ENCODE data around the gene GAREM1.
"Not testable (repeated sequence)": the region's sequence is repeated elsewhere in the genome, so short reads cannot be mapped to it uniquely, and the experiment has no call there.

The GAREM1 gene

DNA sequence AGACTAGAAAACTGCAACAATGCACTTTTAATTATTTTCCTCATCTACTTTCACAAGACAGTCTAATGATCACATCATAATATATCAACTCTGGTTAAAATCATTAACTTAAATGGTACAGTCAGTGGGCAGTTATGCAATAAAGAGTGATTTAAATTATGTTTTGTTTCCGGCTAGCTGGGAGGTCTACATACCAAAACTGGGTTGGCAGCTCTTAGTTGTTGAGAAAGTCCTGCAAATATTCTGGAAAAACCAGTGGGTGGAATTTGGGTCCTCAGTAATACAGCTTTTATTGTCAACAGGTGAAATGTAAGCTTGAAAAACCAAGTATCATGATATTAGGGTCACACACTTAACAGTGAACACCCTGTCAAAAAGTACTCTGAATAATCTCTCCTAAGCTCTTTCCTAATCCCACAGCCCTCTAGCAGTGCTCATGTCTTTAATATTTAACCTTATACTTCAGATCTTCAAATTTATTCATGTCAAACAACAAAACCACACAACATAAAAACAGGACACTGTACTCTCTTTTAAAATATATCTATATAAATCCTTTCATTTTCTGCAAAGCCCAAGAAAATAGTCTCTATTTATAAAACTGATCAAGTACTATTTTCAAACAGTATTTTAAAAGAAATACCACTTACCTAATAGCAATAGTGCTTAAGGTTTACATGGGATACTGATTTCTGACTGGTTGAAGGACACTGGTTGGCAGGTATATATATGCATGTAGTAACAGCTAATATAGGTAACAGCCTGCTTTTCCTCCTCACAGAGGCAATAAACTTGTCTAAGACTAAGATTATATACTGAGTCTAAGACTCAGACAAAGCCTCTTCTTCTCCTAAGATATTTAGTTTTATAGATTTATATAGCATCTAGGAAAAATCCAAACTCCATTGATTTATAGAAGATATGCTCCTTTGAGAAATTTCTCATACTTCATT is 103.8 kb downstream of the GAREM1 start:
- DNase-seq = no peak

DNA sequence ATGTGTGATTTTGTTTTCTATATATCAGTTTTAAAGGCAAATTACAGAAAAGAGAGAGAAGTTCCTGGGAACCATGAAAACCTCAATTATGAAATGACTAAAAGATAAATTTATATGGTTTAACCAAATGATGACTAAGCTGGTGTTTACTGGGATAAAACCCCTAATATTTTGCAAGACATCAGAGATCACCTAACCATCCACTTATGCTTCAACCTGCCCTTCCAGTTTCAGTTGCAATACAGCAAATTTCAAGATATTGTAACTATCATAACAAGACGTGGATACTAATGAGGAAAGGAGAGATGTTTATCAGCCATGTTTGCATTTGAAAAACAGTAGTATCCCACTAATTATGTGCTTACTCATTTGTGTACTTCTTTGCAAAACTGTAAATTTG is 108.2 kb downstream of the GAREM1 start:
- no peak for DNase-seq

DNA sequence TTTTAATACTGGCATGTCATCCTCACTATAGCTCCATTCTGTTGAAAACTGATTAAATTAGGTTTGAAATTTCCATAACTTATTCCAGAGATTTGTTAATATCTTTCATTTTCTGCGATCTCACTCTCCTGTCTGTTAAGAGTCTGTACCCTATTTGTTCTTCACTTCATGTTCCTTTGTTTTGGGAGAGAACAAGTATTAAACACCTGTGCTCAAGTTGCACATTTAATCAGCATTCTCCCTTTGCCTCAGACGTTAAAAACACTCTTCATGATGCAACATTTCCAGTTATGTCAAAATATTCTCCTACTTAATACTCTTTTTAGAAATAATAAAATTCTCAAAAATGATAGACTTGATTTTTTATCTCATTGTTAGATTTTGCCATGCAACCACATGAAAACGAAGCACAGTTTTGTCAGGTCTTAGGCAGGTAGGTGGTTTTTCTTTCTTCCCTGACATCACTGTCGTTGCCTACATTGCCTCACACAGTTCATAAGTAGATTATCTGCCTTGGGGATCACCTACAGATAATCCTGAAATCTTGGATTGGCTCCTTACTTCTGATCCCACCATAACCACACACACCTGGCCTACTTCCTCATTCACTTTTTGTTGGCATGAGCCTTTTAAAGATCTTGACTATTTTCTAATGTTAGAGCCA is 109.9 kb downstream of the GAREM1 start:
- no peak for DNase-seq

DNA sequence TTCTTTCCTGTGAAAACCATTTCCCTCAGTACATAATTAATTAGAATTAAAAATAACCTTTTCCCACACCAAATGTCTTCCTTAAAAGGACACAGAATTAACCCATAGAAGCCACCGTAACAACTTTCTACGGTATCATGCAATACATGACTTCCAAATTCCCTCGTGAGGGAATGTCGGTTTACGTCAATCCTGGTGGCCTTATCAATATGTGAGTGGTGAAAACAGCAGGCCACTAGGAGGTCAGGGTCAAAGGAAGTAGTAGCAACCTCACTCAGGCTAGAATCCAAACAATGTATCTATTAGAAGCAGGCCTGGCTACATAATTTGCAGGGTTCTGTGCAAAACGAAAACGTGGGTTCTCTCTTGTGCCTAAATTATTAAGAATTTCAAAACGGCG is 112.2 kb downstream of the GAREM1 start:
- no peak for DNase-seq

DNA sequence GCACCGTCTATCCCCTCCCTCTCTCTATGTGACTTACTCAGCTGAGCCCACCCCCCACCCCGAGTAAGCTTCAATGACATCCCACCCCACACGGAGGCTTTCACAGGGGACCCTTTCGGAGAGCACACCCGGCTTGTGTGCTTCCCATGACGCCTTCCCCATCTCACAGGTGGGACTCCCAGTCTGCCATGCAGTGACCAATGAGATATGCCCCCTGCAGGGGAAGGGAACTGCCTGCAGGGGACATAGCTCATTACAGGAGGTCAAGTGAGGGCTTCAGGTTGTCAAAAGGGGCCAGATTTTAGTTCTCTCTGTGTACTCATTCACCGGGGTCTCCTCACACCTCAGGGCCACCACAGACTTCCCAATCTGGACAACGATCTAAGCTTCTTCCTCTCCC is 112.6 kb downstream of the GAREM1 start:
- DNase-seq = no peak

DNA sequence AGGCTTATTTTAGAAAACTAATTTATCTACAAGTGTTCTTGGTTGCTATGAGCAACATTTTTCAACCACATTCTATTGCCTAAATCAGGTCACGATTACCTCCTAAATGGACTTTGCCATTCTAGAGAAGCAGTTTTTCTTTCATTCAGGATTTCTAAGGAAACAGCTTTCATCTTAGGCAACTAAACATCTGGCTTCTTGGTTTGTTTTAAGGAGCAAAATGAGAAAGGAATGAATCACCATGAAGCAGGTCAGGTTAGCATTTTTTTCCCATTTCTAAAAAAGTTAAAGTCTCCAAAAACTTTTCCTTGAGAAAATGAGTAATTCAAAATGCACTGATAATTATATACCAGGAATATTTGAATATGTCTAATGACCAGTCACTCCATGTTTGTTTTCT is 114.8 kb downstream of the GAREM1 start:
- DNase-seq = no peak

DNA sequence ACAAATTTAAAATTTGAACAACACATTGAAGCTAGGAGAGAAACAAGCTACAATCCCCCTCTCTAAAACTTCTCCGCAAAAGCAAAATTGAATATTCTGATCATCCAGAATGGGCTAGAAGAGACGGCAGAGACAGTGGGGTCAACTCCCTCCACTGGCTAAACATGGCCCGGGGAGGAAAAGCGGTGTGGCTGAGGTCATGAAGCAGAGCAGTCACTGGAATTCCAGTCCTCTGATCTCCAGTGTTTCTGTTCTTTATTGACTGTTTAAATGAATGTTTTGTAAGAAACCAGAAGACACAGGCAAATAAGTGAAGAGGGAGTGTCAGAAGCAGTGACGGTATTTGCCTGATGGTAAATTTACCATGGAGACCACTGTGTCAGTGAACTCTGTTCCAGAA is 116.2 kb downstream of the GAREM1 start:
- no peak for DNase-seq

DNA sequence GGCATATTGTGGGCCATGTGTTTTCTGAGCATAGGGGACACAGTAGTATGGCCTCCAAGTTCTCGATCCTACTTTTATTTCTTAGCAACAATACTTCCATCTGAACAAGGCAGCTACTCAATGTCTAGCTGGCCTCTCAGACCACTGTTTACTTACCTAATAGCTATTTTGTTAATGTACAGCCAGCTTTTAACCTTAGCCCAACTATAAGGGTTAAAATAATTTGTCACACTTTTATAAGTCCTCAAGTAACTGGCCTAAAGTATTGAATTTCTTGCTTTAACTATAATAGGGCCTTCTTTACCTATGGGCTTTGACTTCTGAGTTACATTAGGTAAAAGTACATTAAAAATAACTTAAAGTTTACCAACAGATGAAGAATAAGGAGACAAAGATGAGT is 117.4 kb downstream of the GAREM1 start:
- no peak for DNase-seq

DNA sequence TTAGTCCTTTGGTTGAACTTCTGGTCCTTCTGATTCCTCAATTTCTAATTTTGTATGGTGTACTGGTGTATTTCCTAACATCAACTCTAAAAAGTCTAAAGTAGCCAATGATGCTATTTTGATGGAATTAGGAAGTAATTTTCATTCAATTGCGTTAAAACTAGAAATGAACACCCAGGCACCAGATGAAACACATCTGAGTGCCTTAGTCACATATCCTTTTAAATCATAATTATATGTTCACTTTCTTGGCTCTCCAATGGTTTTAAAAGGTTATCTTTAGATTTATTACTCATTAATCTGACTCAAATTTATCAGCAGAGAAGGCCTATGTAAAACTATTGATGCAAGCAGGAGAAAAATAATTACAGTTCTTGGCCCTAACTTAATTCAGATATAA is 119.7 kb downstream of the GAREM1 start:
- DNase-seq = no peak

DNA sequence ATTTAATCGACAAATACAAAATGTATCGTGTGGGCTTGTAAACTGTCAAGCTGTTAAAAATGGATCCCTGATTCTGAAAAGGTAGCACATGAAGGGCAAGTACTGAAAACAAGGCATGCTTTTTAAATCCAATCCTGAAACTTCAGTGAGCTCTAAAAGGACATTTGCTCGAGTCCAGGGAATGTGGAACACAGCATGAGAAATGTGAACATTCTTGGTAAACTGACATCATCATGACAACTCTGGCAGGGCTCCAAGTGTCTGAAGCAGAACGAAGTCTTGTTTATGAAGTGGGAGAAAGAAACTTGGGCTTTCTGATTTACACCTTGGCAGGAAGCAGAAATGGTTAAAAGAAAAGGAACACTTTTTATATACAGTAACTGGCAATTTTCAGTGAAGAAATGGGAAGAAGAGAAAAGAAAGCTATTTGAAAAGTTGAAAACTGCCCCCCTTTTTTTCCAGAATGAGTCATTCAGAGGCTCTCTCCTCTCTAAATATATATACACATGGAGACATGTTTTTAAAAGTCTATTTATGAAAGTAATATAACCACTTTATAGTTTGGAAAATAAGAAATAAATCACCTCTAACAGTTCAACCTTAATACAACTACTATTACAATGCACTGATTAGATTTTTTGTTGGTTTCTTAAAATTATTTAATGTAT is 120.8 kb downstream of the GAREM1 start:
- DNase-seq = no peak

DNA sequence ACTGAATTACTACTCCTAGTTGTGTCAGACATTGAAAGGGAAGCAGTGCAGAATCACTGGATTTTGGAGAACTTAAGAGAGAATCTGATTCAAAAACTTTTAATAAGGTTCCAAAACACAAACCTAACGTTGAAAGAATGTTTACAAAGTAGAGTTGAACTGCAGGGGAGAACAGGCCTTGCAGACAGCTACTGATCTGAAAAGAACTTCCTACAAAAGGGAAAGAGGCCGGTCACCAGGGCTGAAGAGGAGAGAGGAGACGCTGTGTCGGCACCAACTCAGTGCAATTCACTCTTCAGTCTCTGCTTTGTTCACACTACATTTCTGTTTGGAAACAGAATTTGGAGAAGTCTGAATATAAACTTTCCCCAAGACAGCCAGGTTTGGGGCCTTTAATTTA is 124.0 kb downstream of the GAREM1 start:
- no peak for DNase-seq

DNA sequence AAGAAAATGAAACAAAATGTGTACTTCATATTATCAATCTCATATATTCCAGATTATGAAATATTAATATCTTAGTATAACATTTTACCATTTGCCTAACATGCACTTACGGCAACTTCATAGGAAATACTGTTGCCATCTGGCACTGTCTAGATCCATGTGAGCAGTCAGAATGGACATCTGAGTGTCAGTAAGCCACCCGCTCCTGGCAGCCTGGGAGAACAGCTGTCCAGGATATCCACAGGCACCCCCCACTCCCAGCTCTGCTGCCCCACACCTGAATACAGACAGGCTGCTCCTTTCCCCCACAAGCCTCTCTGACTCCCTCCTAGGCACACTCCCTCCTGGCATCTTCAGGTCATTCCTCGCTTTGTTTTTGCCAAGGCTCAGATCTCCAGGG is 127.0 kb downstream of the GAREM1 start:
- DNase-seq = no peak

DNA sequence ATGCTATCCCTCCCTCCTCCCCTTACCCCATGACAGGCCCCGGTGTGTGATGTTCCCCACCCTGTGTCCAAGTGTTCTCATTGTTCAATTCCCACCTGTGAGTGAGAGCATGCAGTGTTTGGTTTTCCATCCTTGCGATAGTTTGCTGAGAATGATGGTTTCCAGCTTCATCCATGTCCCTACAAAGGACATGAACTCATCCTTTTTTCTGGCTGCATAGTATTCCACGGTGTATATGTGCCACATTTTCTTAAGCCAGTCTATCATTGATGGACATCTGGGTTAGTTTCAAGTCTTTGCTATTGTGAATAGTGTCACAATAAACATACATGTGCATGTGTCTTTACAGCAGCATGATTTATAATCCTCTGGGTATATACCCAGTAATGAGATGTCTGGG is 129.6 kb downstream of the GAREM1 start:
- not testable (repeated sequence) for DNase-seq

DNA sequence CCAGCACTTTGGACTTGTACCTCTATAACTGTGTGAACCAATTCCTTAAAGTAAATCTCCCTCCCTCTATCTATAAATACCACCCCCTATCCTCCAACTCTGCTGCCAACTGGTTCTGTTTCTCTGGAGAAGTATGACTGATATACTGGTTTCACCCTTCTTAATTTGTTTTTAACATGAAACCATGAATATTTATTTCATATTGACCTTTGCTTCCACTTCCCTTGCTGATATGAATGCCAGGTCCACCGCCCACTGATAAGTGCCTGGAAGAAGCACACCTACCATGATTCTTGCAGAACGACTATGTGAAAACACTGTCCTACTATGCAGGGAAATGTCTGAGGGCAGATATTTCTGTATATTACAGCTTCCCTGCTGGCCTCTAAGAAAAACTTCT is 131.6 kb downstream of the GAREM1 start:
- DNase-seq = no peak

DNA sequence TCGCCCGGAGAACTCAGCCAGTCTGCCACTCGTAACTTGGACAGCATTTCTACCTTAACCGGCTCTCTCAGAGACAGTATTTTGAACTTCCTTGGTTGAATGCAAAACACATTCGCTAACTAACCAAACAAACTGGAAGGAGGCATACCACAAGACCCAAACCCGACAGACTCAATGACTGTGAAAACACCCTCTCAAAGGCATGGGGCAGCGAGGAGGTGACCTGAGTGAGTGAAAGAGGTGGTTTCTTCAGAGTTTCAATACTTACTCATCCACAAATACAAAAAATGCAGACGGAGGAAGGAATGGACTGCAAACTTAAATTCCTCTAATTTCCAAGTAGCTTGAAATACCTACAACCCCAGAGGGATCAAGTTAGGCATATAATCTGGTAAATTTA is 132.9 kb downstream of the GAREM1 start:
- no peak for DNase-seq

DNA sequence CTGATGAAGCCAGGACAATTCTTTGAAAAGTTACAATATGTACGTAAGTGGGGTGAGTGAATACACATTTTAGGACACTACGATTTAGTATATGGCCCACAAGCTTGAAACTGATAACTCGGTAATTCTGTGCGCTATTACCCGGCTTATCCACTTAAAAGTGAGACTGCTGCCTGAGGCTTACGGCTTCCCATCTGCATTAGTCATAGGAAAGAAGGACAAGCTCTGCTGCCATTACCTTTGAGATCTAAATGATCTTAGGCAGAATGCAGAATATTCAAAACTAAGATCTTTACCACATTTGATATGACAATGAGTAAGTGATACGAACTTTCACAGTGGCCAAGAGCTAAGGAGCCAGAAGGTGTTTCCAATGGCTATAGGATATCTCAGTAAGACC is 133.3 kb downstream of the GAREM1 start:
- no peak for DNase-seq

DNA sequence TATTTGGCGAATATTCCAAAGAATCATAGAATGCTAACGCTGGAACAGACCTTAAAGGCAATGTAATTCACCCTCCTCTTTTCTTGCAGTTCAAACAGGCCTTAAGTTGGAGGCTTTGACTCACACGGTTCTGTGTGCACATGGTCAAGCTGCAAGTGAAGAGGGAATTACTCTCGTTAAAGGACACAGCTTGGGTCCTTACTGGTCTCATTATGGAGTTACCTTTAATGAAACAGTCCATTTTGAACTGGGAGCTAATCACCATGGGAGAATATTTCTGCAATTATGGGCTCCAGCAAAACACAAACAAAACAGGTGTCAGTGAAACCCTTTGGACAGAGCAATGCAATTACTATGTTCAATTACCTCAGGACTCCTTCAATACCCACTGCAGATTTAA is 135.5 kb downstream of the GAREM1 start:
- no peak for DNase-seq

DNA sequence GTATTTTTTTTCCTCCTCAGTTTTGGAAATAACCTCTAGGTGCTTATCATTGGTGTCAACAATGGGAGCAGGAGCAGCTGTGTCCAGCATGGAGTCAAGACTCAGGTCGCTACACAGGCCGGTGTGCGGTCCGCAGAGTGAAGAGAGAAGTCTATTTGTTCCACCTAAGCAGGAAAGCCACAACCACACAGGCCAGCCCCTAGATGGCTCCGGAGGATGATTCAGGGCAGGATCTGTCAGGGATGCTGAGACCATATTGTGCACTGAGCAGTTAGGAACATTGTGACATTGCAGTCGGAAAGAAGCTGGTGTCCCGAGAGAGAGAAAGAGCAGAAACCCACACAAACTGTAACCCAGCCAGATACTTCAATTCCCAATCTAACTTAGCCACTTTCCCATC is 136.9 kb downstream of the GAREM1 start:
- no peak for DNase-seq

DNA sequence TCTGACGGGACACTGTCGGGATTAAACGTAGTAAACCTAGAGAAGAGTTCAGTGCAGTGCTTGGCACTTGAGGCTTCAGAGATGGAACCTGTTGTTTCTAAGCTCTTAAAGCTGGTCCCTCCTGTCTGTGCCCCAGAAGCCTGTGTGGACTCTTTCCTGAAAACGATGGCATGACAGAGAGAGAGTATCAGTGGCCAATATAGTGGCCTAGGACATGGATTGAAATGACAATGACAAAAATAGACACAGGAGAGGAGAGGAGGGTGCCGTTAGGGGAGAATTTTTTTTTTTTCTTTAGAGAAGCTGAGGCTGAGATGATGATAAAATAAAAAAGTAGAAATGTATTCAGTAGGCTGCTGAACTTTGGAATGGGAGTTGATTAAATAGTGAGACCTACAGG is 138.0 kb downstream of the GAREM1 start:
- no peak for DNase-seq

DNA sequence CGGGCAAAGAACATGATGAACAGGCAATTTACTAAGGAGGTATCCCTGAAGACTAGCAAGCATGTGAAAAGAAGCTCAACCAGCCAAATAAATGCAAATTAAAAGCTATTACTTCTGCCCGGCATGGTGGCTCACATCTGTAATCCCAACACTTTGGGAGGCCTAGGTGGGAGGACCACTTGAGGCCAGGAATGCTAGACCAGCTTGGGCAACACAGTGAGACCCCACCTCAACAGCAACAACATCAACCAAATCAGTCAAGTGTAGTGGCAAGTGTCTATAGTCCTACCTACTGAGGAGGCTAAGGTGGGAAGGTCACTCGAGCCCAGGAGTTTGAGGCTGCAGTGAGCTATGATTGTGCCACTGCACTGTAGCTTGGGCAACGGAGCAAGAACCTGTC is 141.7 kb downstream of the GAREM1 start:
- DNase-seq = no peak

DNA sequence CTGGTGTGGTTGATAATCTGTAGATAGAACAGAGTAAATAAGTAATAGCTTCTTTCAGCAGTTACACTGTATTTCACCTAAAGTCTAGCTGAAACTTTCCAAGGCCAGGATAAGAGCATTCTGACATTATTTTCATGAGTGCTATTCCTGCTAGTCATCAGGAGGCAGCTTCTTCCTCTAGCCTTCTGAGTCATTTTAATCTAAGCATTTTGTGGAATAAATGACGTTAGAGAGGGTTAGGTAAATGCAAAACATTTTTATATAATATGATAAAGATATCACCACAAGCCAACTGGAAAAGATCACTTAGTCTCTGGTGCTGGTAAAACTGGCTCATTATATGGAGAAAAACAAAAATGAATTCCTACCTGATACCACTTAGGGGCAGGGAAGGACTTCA is 142.3 kb downstream of the GAREM1 start:
- no peak for DNase-seq

DNA sequence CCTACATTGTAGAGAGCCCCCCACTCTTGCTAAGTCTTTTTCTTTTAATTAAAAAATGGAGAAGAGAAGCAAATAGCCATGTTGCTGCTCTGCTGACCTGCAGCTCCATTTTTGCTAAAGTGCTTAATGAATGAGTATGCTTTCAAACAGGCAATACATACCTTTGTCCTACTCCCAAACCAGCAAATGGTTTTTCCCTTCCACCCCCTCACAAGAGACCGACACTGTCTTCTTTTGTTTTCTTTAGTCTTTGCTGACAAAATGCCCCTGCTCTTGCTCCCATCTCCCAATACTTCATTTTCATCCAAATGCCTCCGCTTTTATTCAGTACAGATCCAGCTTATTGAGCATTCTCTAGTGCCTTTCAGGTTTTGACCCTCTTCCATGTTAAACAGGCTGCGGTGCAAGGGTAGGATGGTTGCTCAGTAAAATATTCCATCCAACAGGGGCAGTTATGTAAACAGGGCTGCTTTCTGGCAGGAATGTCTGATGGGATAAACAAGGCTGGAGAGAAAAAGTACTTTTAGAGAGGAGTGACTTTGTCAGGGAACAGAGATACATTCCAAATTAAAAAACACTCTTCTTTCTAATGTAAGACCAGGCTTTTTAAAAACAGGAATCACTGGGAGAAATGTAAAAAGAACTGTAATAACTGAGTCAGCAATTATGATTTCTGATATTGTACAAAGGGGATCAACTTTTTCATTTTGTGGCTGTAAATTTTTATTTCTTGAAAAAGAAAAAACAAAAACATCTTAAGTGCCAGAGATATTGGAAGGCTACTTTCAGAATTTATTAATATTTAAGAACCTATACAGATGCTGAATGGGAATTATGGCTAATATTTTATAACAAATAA is 144.0 kb downstream of the GAREM1 start:
- no peak for DNase-seq

DNA sequence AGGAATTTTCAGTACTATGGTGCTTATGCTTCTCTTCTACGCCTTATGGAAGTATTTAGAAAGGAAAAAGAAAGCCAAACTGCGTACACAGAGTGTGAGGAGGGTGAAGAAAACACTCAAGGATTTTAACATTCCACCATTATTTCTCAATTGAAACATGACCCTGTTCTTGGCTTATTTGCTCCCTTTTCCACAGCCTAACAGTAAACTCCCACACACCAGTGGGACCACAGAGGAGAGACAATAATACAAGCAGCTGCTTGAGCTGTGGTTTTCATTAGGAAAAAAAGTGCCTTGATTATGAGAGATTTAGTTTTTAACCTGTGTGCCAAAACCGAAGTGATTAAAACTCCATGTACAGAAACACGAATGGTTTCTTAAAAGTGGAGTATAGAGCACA is 146.5 kb downstream of the GAREM1 start:
- no peak for DNase-seq

All from stimulated activated CD4-positive, alpha-beta T cell treated with anti-CD3 and anti-CD28 coated beads, Interleukin-2, amount 100 ng/mL, for 48 hours (primary cell).